ENCODE results near the gene MOG. TPM values are rescaled to one million over a fixed set of nuclear protein-coding genes. Genes with fewer than 3 reads are reported as not detected.

MOG gene
- not detected in 2 replicates for total RNA-seq

DNA sequence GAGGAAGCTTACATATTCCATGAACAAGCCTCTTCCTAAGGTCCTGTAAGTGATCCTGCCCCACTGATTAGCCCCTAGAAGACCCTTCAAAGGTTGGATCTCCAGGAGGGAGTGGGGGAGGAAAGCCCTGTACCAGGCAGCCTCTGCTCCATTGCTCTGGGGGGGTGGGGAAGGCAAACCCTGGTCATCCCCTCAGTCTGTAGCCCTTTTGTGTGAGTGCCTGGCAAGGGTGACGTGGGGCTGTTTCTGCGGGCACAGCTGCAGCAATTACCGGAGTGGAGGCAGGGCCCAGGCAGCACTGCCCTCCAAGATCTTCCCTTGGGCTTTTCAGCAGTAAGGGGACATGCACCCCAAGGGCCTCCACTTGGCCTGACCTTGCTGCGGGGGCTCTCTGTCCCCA, at the start of gene MOG:
TSS of gene MOG (plus strand) at position 295 of the 400 bp plus-strand sequence. CDS start 118 bp downstream, outside the sequence.

DNA sequence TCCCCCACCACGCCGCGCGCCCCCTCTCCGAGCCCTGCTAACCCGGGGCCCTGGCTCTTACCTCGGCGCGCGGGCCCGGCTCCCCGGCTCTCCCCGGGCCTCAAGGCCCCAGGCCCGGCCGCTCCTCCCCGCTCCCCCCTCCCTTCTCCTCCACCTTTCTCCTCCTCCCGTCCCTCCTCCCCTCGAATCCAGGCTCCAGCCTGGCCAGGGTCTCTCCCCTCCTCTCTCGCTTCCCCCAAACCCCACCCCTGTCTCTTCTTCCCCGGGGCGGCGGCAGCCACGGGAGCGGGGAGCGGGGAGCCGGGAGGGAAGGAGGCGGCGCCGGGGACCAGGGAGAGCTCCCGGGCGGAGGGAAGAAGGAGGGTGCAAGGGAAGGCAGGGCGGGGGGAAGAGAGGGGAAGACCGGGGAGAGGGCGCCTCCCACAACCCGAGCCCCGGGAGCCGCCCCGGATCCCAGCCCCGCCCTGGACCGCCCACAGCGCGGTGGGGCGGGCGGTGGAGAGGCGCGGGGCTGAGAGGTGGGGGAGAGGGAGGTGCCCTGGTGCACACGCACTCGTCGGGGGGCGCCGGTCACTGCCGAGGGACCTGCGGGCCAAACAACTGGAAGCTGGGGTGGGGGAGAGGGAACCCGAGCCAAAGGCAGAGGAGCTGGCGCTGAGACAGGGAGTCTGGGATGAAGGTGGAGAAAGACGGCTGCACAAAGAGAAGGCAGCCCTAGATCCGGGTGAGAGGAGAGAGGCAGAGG, 23.9 kb upstream of the MOG start, which contains the start of gene GABBR1:
TSS of gene GABBR1 (minus strand) at position 395 of the 745 bp plus-strand sequence. CDS start 798 bp downstream, outside the sequence.

GRCh38 chr6:29680904-29681303, 24.0 kb downstream of the MOG start, which contains the start of gene ZFP57:
ZFP57 (minus strand) TSS chr6:29681152; CDS start chr6:29677003, 4,149 bp downstream.

Other genes starting within 250 kb of the MOG start
- gene OR12D1, start 242.2 kb upstream of the MOG start, total RNA-seq, result not detected in 2 replicates
- gene OR10C1, start 217.8 kb upstream of the MOG start, total RNA-seq, result not detected in 2 replicates
- not detected in 2 replicates for gene OR11A1, start 200.0 kb upstream of the MOG start, total RNA-seq
- gene OR2H1, start 199.9 kb upstream of the MOG start, total RNA-seq, result not detected in 2 replicates
- gene MAS1L, start 169.1 kb upstream of the MOG start, total RNA-seq, result not detected in 2 replicates
- 7.8 and 31.0 TPM in 2 replicates for gene UBD, start 97.4 kb upstream of the MOG start, total RNA-seq
- not detected in 2 replicates for gene OR2H2, start 72.0 kb upstream of the MOG start, total RNA-seq
- gene GABBR1, start 23.9 kb upstream of the MOG start, total RNA-seq, result 1.4 and 4.8 TPM in 2 replicates
- gene ZFP57, start 24.1 kb downstream of the MOG start, total RNA-seq, result not detected in 2 replicates
- 14.8 and 21.6 TPM in 2 replicates for gene HLA-F, start 66.3 kb downstream of the MOG start, total RNA-seq
- gene HLA-G, start 170.7 kb downstream of the MOG start, total RNA-seq, result not detected in 2 replicates

All from dermis lymphatic vessel endothelial cell (primary cell).